Measurements from ENCODE around the gene NR5A1. TPM values are rescaled to one million over a fixed set of nuclear protein-coding genes. Genes with fewer than 3 reads are reported as not detected.

Gene NR5A1
- total RNA-seq, 2 donors from 2014 or later = 0.82 TPM; not detected in 1

DNA sequence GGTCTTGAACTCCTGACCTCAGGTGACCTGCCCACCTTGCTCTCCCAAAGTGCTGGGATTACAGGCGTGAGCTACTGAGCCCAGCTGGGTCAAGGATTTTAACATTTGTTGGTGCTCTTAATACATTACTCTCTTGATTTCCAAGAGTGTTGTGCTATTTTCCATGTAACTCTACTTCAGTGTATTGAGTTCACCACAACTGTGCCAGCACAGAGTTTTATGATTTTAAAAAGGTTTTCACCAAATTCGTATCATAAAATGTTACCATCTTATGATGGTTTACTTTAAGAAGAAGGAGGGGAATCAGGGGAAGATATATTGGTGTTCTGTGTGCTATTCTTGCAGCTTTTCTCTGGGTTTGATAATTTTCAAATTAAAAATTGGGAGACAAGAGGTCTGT is 63.6 kb downstream of the NR5A1 start:
- intact Hi-C loops (cut with DNase I) = no loop called here
- no peak overlapping the region for H3K27ac ChIP-seq
- H3K27me3 ChIP-seq = no peaks in the 10 kb centered on the region
- H3K4me1 ChIP-seq = no peaks in the 10 kb centered on the region
- no peak for DNase-seq
- H3K4me3 ChIP-seq = no peak overlapping the region
- no peak overlapping the region for H3K9ac ChIP-seq (ENCODE audit: low read depth in 2 of 2, low read length in 2 of 2)
- TF ChIP-seq, protein P1, sequence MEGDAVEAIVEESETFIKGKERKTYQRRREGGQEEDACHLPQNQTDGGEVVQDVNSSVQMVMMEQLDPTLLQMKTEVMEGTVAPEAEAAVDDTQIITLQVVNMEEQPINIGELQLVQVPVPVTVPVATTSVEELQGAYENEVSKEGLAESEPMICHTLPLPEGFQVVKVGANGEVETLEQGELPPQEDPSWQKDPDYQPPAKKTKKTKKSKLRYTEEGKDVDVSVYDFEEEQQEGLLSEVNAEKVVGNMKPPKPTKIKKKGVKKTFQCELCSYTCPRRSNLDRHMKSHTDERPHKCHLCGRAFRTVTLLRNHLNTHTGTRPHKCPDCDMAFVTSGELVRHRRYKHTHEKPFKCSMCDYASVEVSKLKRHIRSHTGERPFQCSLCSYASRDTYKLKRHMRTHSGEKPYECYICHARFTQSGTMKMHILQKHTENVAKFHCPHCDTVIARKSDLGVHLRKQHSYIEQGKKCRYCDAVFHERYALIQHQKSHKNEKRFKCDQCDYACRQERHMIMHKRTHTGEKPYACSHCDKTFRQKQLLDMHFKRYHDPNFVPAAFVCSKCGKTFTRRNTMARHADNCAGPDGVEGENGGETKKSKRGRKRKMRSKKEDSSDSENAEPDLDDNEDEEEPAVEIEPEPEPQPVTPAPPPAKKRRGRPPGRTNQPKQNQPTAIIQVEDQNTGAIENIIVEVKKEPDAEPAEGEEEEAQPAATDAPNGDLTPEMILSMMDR (IDR thresholded peaks at IDR 0.05) = no peak
- H3K9me3 ChIP-seq = no peaks in the 10 kb centered on the region
- H3K36me3 ChIP-seq = no peaks in the 10 kb centered on the region

- H3K9me3 ChIP-seq = no peaks in the 10 kb centered on the region
- no peak overlapping the region for H3K27ac ChIP-seq
- DNase-seq = no peak
- TF ChIP-seq, protein P1 (IDR thresholded peaks at IDR 0.05) = no peak
- intact Hi-C loops (cut with DNase I) = no loop called here
- H3K27me3 ChIP-seq = no peaks in the 10 kb centered on the region
- H3K4me1 ChIP-seq = no peaks in the 10 kb centered on the region
- H3K9ac ChIP-seq (ENCODE audit: low read depth in 2 of 2, low read length in 2 of 2) = no peak overlapping the region
- no peak overlapping the region for H3K4me3 ChIP-seq
- no peaks in the 10 kb centered on the region for H3K36me3 ChIP-seq
These were observed 64.4 kb downstream of the NR5A1 start for GRCh38 chr9:124442826-124443225.

DNA sequence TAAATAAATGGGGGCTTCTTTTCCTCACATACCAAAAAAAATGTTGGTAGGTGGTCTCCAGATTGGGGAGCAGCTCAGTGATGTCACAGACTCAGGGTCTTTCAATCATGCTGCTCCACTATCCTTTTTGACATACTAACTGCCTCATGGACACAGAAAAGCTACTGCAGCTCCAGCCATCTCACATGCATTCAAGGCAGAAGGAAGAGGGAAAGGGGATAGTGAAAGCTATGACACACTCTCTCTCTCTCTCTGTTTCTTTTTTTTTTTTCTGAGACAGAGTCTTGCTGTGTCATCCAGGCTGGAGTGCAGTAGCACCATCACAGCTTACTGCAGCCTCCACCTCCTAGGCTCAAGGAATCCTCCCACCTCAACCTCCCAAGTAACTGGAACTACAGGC is 64.8 kb downstream of the NR5A1 start:
- TF ChIP-seq, protein P1 (IDR thresholded peaks at IDR 0.05) = no peak
- Histone ChIP-seq H3K9me3 (no peaks in the 10 kb centered on the region), H3K27me3 (no peaks in the 10 kb centered on the region), H3K4me1 (no peaks in the 10 kb centered on the region), H3K9ac (ENCODE audit: low read depth in 2 of 2, low read length in 2 of 2) (no peak overlapping the region), H3K36me3 (no peaks in the 10 kb centered on the region), H3K27ac (no peak overlapping the region), H3K4me3 (no peak overlapping the region)
- intact Hi-C loops (cut with DNase I) = no loop called here
- DNase-seq = no peak

DNA sequence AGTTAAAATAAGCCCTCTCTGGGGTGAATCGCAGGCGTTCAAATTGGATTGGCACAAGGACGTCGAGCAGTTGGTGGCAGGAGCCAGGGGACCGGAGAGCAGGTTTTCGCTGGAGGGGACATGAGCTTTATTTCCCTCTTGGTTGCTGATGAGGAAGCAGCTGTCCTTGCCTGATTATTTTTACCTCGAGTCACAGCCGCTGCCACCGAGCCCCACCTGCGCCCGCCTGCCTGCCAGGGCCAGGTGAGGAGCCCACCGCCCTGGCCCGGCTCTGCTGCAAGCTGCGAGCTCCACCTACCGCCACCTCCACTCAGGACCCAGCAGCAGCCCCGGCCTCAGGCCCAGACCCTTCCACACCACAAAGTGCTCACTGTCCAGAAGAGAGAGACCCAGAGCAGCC is 65.9 kb downstream of the NR5A1 start:
- Histone ChIP-seq H3K4me1 (no peaks in the 10 kb centered on the region), H3K9me3 (no peaks in the 10 kb centered on the region), H3K36me3 (no peaks in the 10 kb centered on the region), H3K4me3 (no peak overlapping the region), H3K9ac (ENCODE audit: low read depth in 2 of 2, low read length in 2 of 2) (no peak overlapping the region), H3K27ac (no peak overlapping the region), H3K27me3 (no peaks in the 10 kb centered on the region)
- no peak for DNase-seq
- intact Hi-C loops (cut with DNase I) = no loop called here
- TF ChIP-seq, protein P1 (IDR thresholded peaks at IDR 0.05) = no peak

DNA sequence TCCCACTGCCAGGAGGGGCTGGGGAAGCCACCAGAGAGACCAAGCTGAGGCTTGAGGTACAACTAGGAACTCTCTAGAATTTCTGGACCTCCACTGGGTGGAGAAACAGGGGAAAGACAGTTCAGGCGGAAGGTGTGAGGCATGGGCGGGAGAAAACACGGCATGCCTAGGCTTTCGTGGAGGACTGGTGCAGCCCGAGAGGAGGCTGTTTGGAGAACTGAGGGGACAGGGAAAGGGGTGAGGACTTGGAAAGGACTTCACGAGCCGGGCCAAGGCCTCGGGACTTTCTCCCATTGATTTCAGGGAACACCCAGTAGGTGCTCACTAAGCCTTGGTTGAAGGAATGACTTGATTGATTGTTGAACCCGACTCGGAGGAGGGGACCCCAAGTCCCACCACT is 66.4 kb downstream of the NR5A1 start:
- DNase-seq = no peak
- H3K9ac ChIP-seq (ENCODE audit: low read depth in 2 of 2, low read length in 2 of 2) = no peak overlapping the region
- H3K27me3 ChIP-seq = no peaks in the 10 kb centered on the region
- TF ChIP-seq, protein P1 (IDR thresholded peaks at IDR 0.05) = no peak
- H3K27ac ChIP-seq = no peak overlapping the region
- H3K9me3 ChIP-seq = no peaks in the 10 kb centered on the region
- no peak overlapping the region for H3K4me3 ChIP-seq
- H3K4me1 ChIP-seq = no peaks in the 10 kb centered on the region
- intact Hi-C loops (cut with DNase I) = no loop called here
- H3K36me3 ChIP-seq = no peaks in the 10 kb centered on the region

All from colonic mucosa (tissue), 4 donors.